ENCODE results near the gene ABHD2. TPM values are rescaled to one million over a fixed set of nuclear protein-coding genes. Genes with fewer than 3 reads are reported as not detected.
"Not testable (repeated sequence)": the region's sequence is repeated elsewhere in the genome, so short reads cannot be mapped to it uniquely, and the experiment has no call there.

ABHD2 gene
- total RNA-seq, 1 donor from 2014 or later, result 39.1 TPM

- H3K36me3 Mint-ChIP-seq, result peaks cover 3% of the 10 kb centered on the region
- peak within 1 kb of the TSS; percentile 84 for H3K27ac Mint-ChIP-seq
- H3K4me3 Mint-ChIP-seq, result peak within 1 kb of the TSS; percentile 98
- H3K4me1 Mint-ChIP-seq, result peaks cover 19% of the 10 kb centered on the region
- no peak for TF ChIP-seq CTCF (IDR thresholded peaks at IDR 0.05; ENCODE audit: unreplicated experiment)
- peaks cover 6% of the 10 kb centered on the region for H3K9me3 Mint-ChIP-seq
- peak; percentile 83 to 94 for DNase-seq (ENCODE audit: low spot score in 2 of 2, unreplicated experiment in 2 of 2)
- peaks cover 4% of the 10 kb centered on the region for H3K27me3 Mint-ChIP-seq (ENCODE audit: low read depth)
These were observed 155.7 kb downstream of the ABHD2 start, which contains the start of gene FANCI for GRCh38 chr15:89243691-89244573. Gene FANCI (plus strand): TSS chr15:89243979. CDS start chr15:89247648, 3,669 bp downstream.

- TF ChIP-seq CTCF (IDR thresholded peaks at IDR 0.05; ENCODE audit: unreplicated experiment), result no peak
- Mint-ChIP-seq H3K9me3 (peaks cover 5% of the 10 kb centered on the region), H3K4me3 (peak overlapping the region; percentile 98), H3K27me3 (ENCODE audit: low read depth) (peaks cover 2% of the 10 kb centered on the region), H3K4me1 (peaks cover 19% of the 10 kb centered on the region), H3K36me3 (peaks cover 7% of the 10 kb centered on the region), H3K27ac (peak overlapping the region; percentile 84)
- DNase-seq (ENCODE audit: low spot score in 2 of 2, unreplicated experiment in 2 of 2), result no peak
These were observed 156.3 kb downstream of the ABHD2 start for GRCh38 chr15:89244574-89244903.

- H3K9me3 Mint-ChIP-seq, result peaks cover 7% of the 10 kb centered on the region
- H3K4me3 Mint-ChIP-seq, result no peak overlapping the region
- no peak for DNase-seq (ENCODE audit: low spot score in 2 of 2, unreplicated experiment in 2 of 2)
- no peaks in the 10 kb centered on the region for H3K27me3 Mint-ChIP-seq (ENCODE audit: low read depth)
- peaks cover 19% of the 10 kb centered on the region for H3K36me3 Mint-ChIP-seq
- no peak for TF ChIP-seq CTCF (IDR thresholded peaks at IDR 0.05; ENCODE audit: unreplicated experiment)
- H3K4me1 Mint-ChIP-seq, result peaks cover 19% of the 10 kb centered on the region
- no peak overlapping the region for H3K27ac Mint-ChIP-seq
These were observed 159.2 kb downstream of the ABHD2 start for GRCh38 chr15:89247446-89247845.

- Mint-ChIP-seq H3K27ac (no peak overlapping the region), H3K4me1 (peaks cover 13% of the 10 kb centered on the region), H3K27me3 (ENCODE audit: low read depth) (no peaks in the 10 kb centered on the region), H3K4me3 (no peak overlapping the region), H3K36me3 (peaks cover 19% of the 10 kb centered on the region), H3K9me3 (peaks cover 7% of the 10 kb centered on the region)
- TF ChIP-seq CTCF (IDR thresholded peaks at IDR 0.05; ENCODE audit: unreplicated experiment), result no peak
- DNase-seq (ENCODE audit: low spot score in 2 of 2, unreplicated experiment in 2 of 2), result no peak
These were observed 160.3 kb downstream of the ABHD2 start for GRCh38 chr15:89248584-89248983.

- not testable (repeated sequence) for DNase-seq (ENCODE audit: low spot score in 2 of 2, unreplicated experiment in 2 of 2); H3K4me3 Mint-ChIP-seq; H3K4me1 Mint-ChIP-seq; H3K27me3 Mint-ChIP-seq (ENCODE audit: low read depth); H3K27ac Mint-ChIP-seq; H3K9me3 Mint-ChIP-seq
- peaks cover 21% of the 10 kb centered on the region for H3K36me3 Mint-ChIP-seq
These were observed 161.9 kb downstream of the ABHD2 start for GRCh38 chr15:89250142-89250541.

Other genes with a start within 250 kb of the ABHD2 start
- 3.5 to 3.9 TPM (median 3.9 TPM) in 3 replicates for gene HAPLN3, start 192.9 kb upstream of the ABHD2 start, total RNA-seq
- gene MFGE8, start 175.1 kb upstream of the ABHD2 start, total RNA-seq, result 176 to 182 TPM (median 181 TPM) in 3 replicates
- gene RLBP1, start 133.1 kb downstream of the ABHD2 start, total RNA-seq, result not detected in 3 replicates
- 36.3 to 41.9 TPM (median 37.2 TPM) in 3 replicates for gene FANCI, start 155.5 kb downstream of the ABHD2 start, total RNA-seq
- 62.6 to 71.6 TPM (median 68.2 TPM) in 3 replicates for gene POLG, start 246.4 kb downstream of the ABHD2 start, total RNA-seq

Measured in mesothelial cell of epicardium (in vitro differentiated cells).